Inferior parietal cortex (tissue), 1 donor: ENCODE measurements around the gene ADM2.
"Not testable (repeated sequence)": the region's sequence is repeated elsewhere in the genome, so short reads cannot be mapped to it uniquely, and the experiment has no call there.

Source experiments
- DNase-seq: peaks from one replicate; pipeline ENCODE4 v3.0.0-alpha.2; 2016; ENCODE audit errors: extremely low spot score

ADM2 gene

GRCh38 chr22:50481440-50482106, at the start of gene ADM2:
Gene ADM2, plus strand, starts transcription at chr22:50481543. Its CDS starts 305 bp downstream, at chr22:50481848.
- no peak for DNase-seq

DNA sequence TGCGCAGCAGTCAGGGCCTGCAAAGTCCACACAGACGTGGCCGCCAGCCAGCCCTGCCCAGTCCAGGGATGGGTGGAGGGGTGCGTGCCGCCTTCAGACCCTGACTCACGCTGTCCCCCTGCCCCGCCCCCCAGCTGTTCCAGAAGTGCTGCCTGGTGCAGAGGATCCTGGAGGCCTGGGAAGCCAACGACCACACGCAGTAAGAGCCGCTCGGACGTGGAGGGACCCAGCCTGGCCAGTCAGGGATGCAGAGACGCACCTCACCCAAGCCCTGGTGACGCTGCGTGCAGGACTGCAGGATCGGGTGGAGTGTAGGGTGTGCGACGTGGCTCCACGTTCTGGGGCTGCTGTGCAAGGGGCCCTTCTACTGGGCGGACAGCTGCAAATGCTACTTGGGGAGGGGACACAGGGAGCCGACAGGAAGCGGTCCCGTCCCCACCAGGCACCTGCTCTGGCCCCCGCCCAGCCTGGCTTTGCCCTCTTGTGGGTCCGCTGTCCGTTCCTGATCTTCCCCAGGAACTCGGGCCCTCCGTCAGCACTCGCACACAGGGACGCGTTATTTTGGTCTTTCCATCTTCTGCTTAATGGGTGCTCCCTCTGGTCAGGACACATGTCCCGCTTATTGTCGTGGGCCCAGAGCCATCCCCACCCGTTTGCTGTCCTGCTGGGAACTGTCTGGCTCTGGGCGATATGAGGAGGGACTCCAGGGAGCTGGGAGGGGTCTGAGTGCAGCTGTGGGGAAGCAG, 49.0 kb upstream of the ADM2 start:
- no peak for DNase-seq

DNA sequence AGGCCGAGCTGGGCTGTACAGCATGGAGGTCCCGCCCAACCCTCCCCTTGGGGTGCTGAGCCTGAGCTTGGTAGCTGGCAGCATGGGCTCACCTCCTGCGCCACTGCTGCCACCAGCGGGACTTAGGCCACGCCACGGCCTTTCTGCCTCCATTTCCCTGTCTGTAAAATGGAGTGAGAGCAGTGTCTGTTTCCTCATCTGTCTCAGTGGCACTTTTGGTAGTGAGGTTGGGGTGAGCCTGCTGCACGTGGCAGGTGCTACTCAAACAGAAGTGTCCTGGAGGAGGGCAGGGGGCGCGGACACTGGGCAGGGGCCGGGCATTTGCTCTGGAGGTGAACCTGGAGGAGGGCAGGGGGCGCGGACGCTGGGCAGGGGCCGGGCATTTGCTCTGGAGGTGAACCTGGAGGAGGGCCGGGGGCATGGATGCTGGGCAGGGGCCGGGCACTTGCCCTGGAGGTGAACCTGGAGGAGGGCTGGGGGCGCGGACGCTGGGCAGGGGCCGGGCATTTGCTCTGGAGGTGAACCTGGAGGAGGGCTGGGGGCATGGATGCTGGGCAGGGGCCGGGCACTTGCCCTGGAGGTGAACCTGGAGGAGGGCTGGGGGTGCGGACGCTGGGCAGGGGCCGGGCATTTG, 48.3 kb upstream of the ADM2 start:
- DNase-seq, result not testable (repeated sequence)

- DNase-seq, result no peak
These were observed 46.5 kb upstream of the ADM2 start for GRCh38 chr22:50434849-50435248.

- DNase-seq, result no peak
These were observed 45.9 kb upstream of the ADM2 start for GRCh38 chr22:50435291-50436014.

DNA sequence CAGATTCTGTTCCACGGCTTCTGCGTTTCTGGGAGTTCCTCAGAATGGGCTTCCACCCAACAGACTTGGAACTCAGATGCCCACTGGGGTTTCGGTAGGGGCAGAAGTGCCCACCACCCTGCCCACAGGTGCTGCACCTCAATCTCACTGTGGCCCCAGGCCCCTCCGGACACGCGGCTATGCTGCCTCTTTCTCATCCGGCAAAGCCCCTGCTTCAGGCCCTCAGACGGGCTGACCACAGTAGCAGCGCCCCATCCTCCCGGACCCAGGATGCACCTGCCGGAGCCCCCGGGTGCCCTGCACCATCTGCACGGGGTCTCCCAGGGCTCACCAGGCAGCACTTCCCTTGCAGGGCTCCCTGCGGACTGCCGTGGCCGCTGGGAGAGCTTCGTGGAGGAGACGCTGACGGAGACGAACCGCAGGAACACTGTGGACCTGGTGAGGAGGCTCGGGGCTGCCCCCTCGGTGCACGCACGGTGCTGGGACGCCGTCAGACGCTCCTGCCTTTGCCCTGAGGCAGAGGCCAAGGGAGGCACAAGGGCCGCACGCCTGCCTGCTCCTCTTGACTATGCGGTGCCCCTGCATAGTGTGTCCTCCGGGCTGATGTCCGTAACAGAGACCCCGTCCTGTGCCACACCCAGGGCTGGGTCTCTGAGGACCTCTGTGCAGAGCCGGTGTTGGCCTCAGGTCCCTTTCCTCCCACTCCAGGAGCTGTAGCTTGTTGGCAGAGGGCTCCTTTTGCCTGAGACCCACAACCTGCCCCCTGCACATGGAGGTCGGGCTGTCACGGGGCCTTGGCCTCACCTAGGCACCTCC, 45.1 kb upstream of the ADM2 start:
- DNase-seq, result no peak

- no peak for DNase-seq
These were observed 44.5 kb upstream of the ADM2 start for GRCh38 chr22:50436841-50437341.

GRCh38 chr22:50437511-50438304, 43.6 kb upstream of the ADM2 start:
- no peak for DNase-seq

DNA sequence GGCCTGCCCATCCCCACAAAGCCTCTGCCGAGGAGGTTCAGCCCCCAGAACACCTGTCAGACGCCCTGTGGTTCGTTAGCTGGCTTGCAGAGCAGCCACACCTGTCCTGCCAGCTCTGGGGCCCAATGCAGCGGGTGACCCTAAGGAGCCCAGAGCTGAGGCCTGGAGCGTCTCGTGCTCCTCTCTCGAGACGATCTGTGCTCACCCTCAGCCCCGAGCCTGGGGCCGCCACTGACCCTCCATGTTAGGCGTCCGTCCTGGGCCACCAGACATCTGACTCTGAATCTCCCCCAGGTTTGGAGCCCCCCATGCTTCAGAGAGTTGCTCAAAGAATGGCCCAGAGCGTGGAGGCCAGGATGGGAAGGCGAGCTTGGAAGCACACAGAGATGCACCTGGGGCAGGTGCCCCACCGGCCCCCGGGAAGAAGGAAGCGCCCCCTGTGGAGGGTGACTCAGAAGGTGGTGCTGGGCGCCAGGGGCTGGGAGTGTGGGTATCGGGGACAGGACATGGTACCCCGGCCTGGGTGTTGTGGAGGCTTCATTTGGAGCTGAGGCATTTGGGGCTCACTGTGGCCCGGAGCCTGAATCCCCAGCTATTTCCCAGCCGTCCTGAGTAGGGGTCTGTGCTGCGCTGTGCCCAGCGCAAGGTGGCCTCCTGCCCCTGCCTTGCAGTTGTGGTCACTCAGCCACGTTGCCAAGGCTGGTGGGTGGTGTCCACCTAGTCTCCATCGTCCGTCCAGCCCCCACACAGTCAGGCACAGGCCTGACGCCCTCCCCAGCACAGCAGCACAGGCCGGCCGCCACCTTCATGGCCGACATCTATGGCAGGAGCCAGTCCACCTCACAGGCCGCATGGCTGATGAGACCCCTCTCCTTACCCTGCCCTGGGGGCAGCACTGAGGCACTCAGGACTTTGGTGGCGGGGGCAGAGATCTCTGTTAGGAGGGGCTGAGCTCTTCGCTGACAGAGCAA, 42.8 kb upstream of the ADM2 start:
- no peak for DNase-seq

GRCh38 chr22:50439314-50439870, 42.0 kb upstream of the ADM2 start:
- DNase-seq, result no peak

- DNase-seq, result no peak
These were observed 41.4 kb upstream of the ADM2 start for GRCh38 chr22:50439871-50440331.

- no peak for DNase-seq
These were observed 40.6 kb upstream of the ADM2 start for GRCh38 chr22:50440544-50441249.

GRCh38 chr22:50441428-50441993, 39.8 kb upstream of the ADM2 start:
- no peak for DNase-seq

- DNase-seq, result no peak
These were observed 38.1 kb upstream of the ADM2 start for GRCh38 chr22:50443197-50443596.

GRCh38 chr22:50443801-50444625, 37.3 kb upstream of the ADM2 start:
- DNase-seq, result no peak

GRCh38 chr22:50444663-50445062, 36.7 kb upstream of the ADM2 start:
- DNase-seq, result no peak
